HepG2 (cell line): ENCODE measurements around the gene ZBTB1. TPM values are rescaled to one million over a fixed set of nuclear protein-coding genes. Genes with fewer than 3 reads are reported as not detected.

ENCODE experiments used
- ATAC-seq: fragments of 200-7000 bp; cut with Tn5 transposase; 3 replicates; pipeline ENCODE4 v1.9.1; 2020; ENCODE audit warnings: mild to moderate bottlenecking, moderate library complexity
- BruUV-seq: library from RNA; stranded (reverse); fragments of 400-500 nt; replicated peaks from 2 replicates; lab custom pipeline; 2021; lab: Mats Ljungman, UMichigan
- CTCF ChIA-PET: fragments of 300-600 bp; formaldehyde crosslinking; extraction: SDS; loops from one replicate; lab custom pipeline; 2021; ENCODE audit warnings: low total read pairs, inconsistent platforms, low intra/inter-chr PET ratio; lab: Yijun Ruan, JAX
- POLR2A ChIA-PET: fragments of 350-600 bp; sonication (Branson Sonifier 250); formaldehyde crosslinking; loops from one replicate; lab custom pipeline; 2020; ENCODE audit warnings: antibody characterized with exemption, inconsistent platforms; lab: Yijun Ruan, JAX
- DNase-seq: peaks from one replicate; pipeline ENCODE4 v3.0.0-alpha.2; 2015; ENCODE audit warnings: low spot score
- FAIRE-seq: peaks from 3 replicates; lab custom pipeline; 2011; peaks lifted over from hg19 to GRCh38; lab: Jason Lieb, UNC
- H2AFZ ChIP-seq: one replicate; pipeline ENCODE4 v1.6.1; 2011; ENCODE audit warnings: low read length, inconsistent platforms
- H3K27ac ChIP-seq: fragments of 300-600 bp; 3 replicates; pipeline ENCODE4 v1.8.0; 2011; ENCODE audit warnings: mixed run types, mild to moderate bottlenecking, mixed read lengths, low read length, inconsistent platforms; ENCODE audit not compliant: insufficient read depth; ENCODE audit errors: extremely low read length
- H3K27me3 ChIP-seq, 2 experiments: fragments of 200-600 bp in 1 of 2; 2 replicates in 1 of 2; 3 replicates in 1 of 2; pipeline versions ENCODE4 v1.6.0 to v1.8.0; 2011; ENCODE audit warnings: low read length in 2 of 2, mild to moderate bottlenecking in 2 of 2, moderate library complexity in 2 of 2, inconsistent platforms in 1 of 2; ENCODE audit not compliant: insufficient read depth in 2 of 2, control insufficient read depth in 1 of 2
- H3K36me3 ChIP-seq, 2 experiments: fragments of 200-600 bp in 1 of 2; replicated peaks in 1 of 2; 2 replicates in 1 of 2; 3 replicates in 1 of 2; pipeline versions ENCODE4 v1.5.1 to v1.8.0; 2011; ENCODE audit warnings: low read length in 2 of 2, inconsistent platforms in 1 of 2; ENCODE audit not compliant: insufficient read depth in 2 of 2, control insufficient read depth in 1 of 2
- H3K4me1 ChIP-seq: 2 replicates; pipeline ENCODE4 v1.5.1; 2012; ENCODE audit warnings: low read length, inconsistent platforms; ENCODE audit not compliant: insufficient read depth
- H3K4me2 ChIP-seq: 2 replicates; pipeline ENCODE4 v1.6.0; 2011; ENCODE audit warnings: low read depth, low read length, inconsistent platforms
- H3K4me3 ChIP-seq, 3 experiments: fragments of 200-600 bp in 1 of 3; sonication (generic), shearing (Covaris generic) in 1 of 3; replicated peaks in 1 of 3; 2 replicates each; pipeline ENCODE4 v1.5.1; 2011 to 2016; ENCODE audit warnings: low read length in 3 of 3, inconsistent platforms in 2 of 3, low read depth in 2 of 3, mild to moderate bottlenecking in 2 of 3, control low read depth in 1 of 3, mixed read lengths in 1 of 3; ENCODE audit not compliant: insufficient read depth in 1 of 3
- H3K79me2 ChIP-seq: one replicate; pipeline ENCODE4 v1.6.1; 2011; ENCODE audit warnings: low read length, inconsistent platforms; ENCODE audit not compliant: insufficient read depth
- H3K9ac ChIP-seq: 2 replicates; pipeline ENCODE4 v1.6.0; 2011; ENCODE audit warnings: mild to moderate bottlenecking, low read depth, low read length, inconsistent platforms; ENCODE audit not compliant: insufficient read depth
- H3K9me3 ChIP-seq: 2 replicates; pipeline ENCODE4 v1.5.1; 2012; ENCODE audit warnings: mild to moderate bottlenecking, low read length
- H4K20me1 ChIP-seq: 2 replicates; pipeline ENCODE4 v1.6.0; 2011; ENCODE audit warnings: inconsistent platforms, mild to moderate bottlenecking, low read length, moderate library complexity; ENCODE audit not compliant: insufficient read depth
- AHR ChIP-seq: IDR thresholded peaks from 2 replicates; pipeline ENCODE4 v1.6.1; 2018; ENCODE audit warnings: missing genetic modification reagents, missing compliant biosample characterization
- DNMT3B ChIP-seq: conservative IDR thresholded peaks from 2 replicates; pipeline ENCODE4 v1.6.1; 2016; ENCODE audit warnings: missing biosample characterization, control low read depth
- ETV5 ChIP-seq: IDR thresholded peaks from 2 replicates; pipeline ENCODE4 v1.6.1; 2018; ENCODE audit warnings: missing biosample characterization, missing genetic modification reagents, inconsistent platforms, borderline replicate concordance
- HIC2 ChIP-seq: sonication (generic); formaldehyde crosslinking; IDR thresholded peaks from 2 replicates; pipeline ENCODE4 v1.9.0; 2022; ENCODE audit warnings: low read depth, missing genetic modification reagents
- KLF11 ChIP-seq: IDR thresholded peaks from 2 replicates; pipeline ENCODE4 v1.6.1; 2016; ENCODE audit warnings: missing compliant biosample characterization
- MEF2D ChIP-seq: sonication (generic); formaldehyde crosslinking; IDR thresholded peaks from 2 replicates; pipeline ENCODE4 v1.5.1; 2020; ENCODE audit warnings: mild to moderate bottlenecking, missing genetic modification reagents
- PAWR ChIP-seq: sonication (generic); formaldehyde crosslinking; IDR thresholded peaks from 2 replicates; pipeline ENCODE4 v1.4.0; 2020; ENCODE audit warnings: missing genetic modification reagents, mild to moderate bottlenecking, borderline replicate concordance
- TRIM24 ChIP-seq: sonication (generic); formaldehyde crosslinking; IDR thresholded peaks from 2 replicates; pipeline ENCODE4 v1.8.0; 2022; ENCODE audit warnings: mild to moderate bottlenecking, missing genetic modification reagents
- ZBTB39 ChIP-seq: sonication (generic); formaldehyde crosslinking; IDR thresholded peaks from 2 replicates; pipeline ENCODE4 v1.5.0; 2020; ENCODE audit warnings: missing genetic modification reagents
- ZIK1 ChIP-seq: sonication (generic); formaldehyde crosslinking; IDR thresholded peaks from 2 replicates; pipeline ENCODE4 v1.5.0; 2020; ENCODE audit warnings: mild to moderate bottlenecking, low read depth, missing genetic modification reagents, borderline replicate concordance
- ZNF10 ChIP-seq: sonication (generic); formaldehyde crosslinking; IDR thresholded peaks from 2 replicates; pipeline ENCODE4 v1.4.0; 2020; ENCODE audit warnings: mild to moderate bottlenecking, low read depth, missing genetic modification reagents, borderline replicate concordance
- ZNF121 ChIP-seq: sonication (generic); formaldehyde crosslinking; IDR thresholded peaks from 2 replicates; pipeline ENCODE4 v1.5.0; 2020; ENCODE audit warnings: mild to moderate bottlenecking, missing genetic modification reagents
- ZNF232 ChIP-seq: sonication (generic); formaldehyde crosslinking; IDR thresholded peaks from 2 replicates; pipeline ENCODE4 v1.4.0; 2020; ENCODE audit warnings: missing genetic modification reagents, borderline replicate concordance
- ZNF543 ChIP-seq: sonication (generic); formaldehyde crosslinking; IDR thresholded peaks from 2 replicates; pipeline ENCODE4 v1.4.0; 2020; ENCODE audit warnings: mild to moderate bottlenecking, missing genetic modification reagents
- ZNF792 ChIP-seq: IDR thresholded peaks from 2 replicates; pipeline ENCODE4 v1.6.1; 2016
- ZNF879 ChIP-seq: sonication (generic); formaldehyde crosslinking; IDR thresholded peaks from 2 replicates; pipeline ENCODE4 v1.8.1; 2023; ENCODE audit warnings: missing genetic modification reagents
- WGBS: methylation state at CpG from one replicate; pipeline ENCODE4 v1.1.6; 2017; ENCODE audit warnings: low lambda C conversion rate; 5-methylcytosine and 5-hydroxymethylcytosine counted together
- in situ Hi-C: cut with HindIII; loops from 2 replicates; pipeline ENCODE4 v1.10.0; 2017; ENCODE audit warnings: low pct_unique_long_range_greater_than_20kb; ENCODE audit not compliant: extremely low pct_ligation_motif_present
- intact Hi-C: fragments of 100-400 bp; cut with micrococcal nuclease; formaldehyde crosslinking; loops from one replicate; pipeline ENCODE4 v1.10.0; 2022; ENCODE audit not compliant: unreplicated experiment
- polyA plus RNA-seq, 8 experiments: library from polyadenylated mRNA; depleted of rRNA in 3 of 8; stranded (reverse) in 7 of 8; unstranded in 1 of 8; fragments of >200 nt; fragmentation: Illumina TruSeq in 4 of 8; extraction: Trizol in 4 of 8; gene quantifications; 2 replicates each; pipeline versions ENCODE4 v1.2.1 to v1.2.3, GENCODE V29; 2011 to 2016; ENCODE audit warnings: low read depth in 4 of 8, missing spikeins in 1 of 8, mixed read lengths in 1 of 8; ENCODE audit not compliant: insufficient read depth in 1 of 8
- total RNA-seq, 5 experiments: library from RNA; depleted of rRNA; stranded (reverse); fragments of >200 nt; fragmentation: Illumina TruSeq; extraction: Trizol; gene quantifications; 2 replicates each; pipeline ENCODE4 v1.2.3, GENCODE V29; 2016; ENCODE audit warnings: low read depth in 1 of 5

Gene ZBTB1
- total and polyA plus RNA-seq, 2 of the 13 experiments (the other 11 are each of a cell fraction or from before 2014, with no cell fraction given) = 18.8 to 22.6 TPM

- H3K4me2 ChIP-seq = no peak overlapping the region
- no peak for ATAC-seq
- H2AFZ ChIP-seq = no peak overlapping the region
- H3K27me3 ChIP-seq = no peaks in the 10 kb centered on the region
- no peak for DNase-seq
- no peaks in the 10 kb centered on the region for H3K79me2 ChIP-seq
- TF ChIP-seq ZNF879 (CRISPR knock-in tag) = no peak
- no peak for TF ChIP-seq ZNF121
- no peak for TF ChIP-seq ZNF792 (CRISPR knock-in tag)
- no peak for TF ChIP-seq ZBTB39 (CRISPR knock-in tag)
- TF ChIP-seq TRIM24 (CRISPR knock-in tag) = no peak
- no peak for TF ChIP-seq KLF11 (CRISPR knock-in tag)
- no peak for TF ChIP-seq ZNF543 (CRISPR knock-in tag)
- no peak for TF ChIP-seq ETV5 (CRISPR knock-in tag)
- POLR2A ChIA-PET = interaction anchor here (1.5 kb wide), 1 partner anchor 11 kb away, joined by 3 read pairs; the partner anchor contains the start of gene ZBTB1
- in situ Hi-C loops (no loop called here), intact Hi-C loops (no loop called here)
- H3K4me3 ChIP-seq = no peak overlapping the region
- H3K36me3 ChIP-seq = peaks cover under 1 to 2% of the 10 kb centered on the region in 2 experiments; a peak in 1 of 5 replicates
- H3K9ac ChIP-seq = no peak overlapping the region
- no peaks in the 10 kb centered on the region for H3K9me3 ChIP-seq
- H3K4me1 ChIP-seq = no peaks in the 10 kb centered on the region
- 92% methylated on average over 3 of the region's 3 CpGs for WGBS
- no peaks in the 10 kb centered on the region for H4K20me1 ChIP-seq
- no TSS peak for BruUV-seq
- no peak for FAIRE-seq
- CTCF ChIA-PET = no interaction called here
- H3K27ac ChIP-seq = no peak overlapping the region
Observed at GRCh38 chr14:64493455-64493854, 11.1 kb upstream of the ZBTB1 start.

GRCh38 chr14:64495252-64495651 is 9.3 kb upstream of the ZBTB1 start:
- Histone ChIP-seq H2AFZ (no peak overlapping the region), H3K79me2 (no peaks in the 10 kb centered on the region), H3K4me3 (no peak overlapping the region), H3K9ac (no peak overlapping the region), H3K36me3 (0 out of 5 replicates have a peak, but pooled peaks cover 0 to 2% of the 10 kb centered on the region in 2 experiments), H3K27ac (no peak overlapping the region), H3K27me3 (no peaks in the 10 kb centered on the region), H3K9me3 (no peaks in the 10 kb centered on the region), H3K4me2 (no peak overlapping the region), H3K4me1 (peaks cover 7% of the 10 kb centered on the region)
- intact Hi-C loops = no loop called here
- DNase-seq (no peak), ATAC-seq (no peak)
- POLR2A ChIA-PET = interaction anchor here (0.6 to 1.1 kb wide), 2 partner anchors 9 to 520 kb away, joined by 3 to 4 read pairs; partner anchors contain the start of gene ZBTB1
- TF ChIP-seq MEF2D (CRISPR knock-in tag) (no peak), AHR (CRISPR knock-in tag) (no peak), HIC2 (CRISPR knock-in tag) (no peak), PAWR (CRISPR knock-in tag) (no peak), ZNF232 (no peak), ZIK1 (CRISPR knock-in tag) (no peak), DNMT3B (CRISPR knock-in tag) (no peak), ZNF10 (CRISPR knock-in tag) (no peak)
- TF ChIP-seq, all 625 proteins: peak for 0
- no TSS peak for BruUV-seq
- H4K20me1 ChIP-seq = no peaks in the 10 kb centered on the region
- in situ Hi-C loops = no loop called here
- CTCF ChIA-PET = no interaction called here
- no peak for FAIRE-seq
